ENCODE data around the gene PUDP.

The PUDP gene

DNA sequence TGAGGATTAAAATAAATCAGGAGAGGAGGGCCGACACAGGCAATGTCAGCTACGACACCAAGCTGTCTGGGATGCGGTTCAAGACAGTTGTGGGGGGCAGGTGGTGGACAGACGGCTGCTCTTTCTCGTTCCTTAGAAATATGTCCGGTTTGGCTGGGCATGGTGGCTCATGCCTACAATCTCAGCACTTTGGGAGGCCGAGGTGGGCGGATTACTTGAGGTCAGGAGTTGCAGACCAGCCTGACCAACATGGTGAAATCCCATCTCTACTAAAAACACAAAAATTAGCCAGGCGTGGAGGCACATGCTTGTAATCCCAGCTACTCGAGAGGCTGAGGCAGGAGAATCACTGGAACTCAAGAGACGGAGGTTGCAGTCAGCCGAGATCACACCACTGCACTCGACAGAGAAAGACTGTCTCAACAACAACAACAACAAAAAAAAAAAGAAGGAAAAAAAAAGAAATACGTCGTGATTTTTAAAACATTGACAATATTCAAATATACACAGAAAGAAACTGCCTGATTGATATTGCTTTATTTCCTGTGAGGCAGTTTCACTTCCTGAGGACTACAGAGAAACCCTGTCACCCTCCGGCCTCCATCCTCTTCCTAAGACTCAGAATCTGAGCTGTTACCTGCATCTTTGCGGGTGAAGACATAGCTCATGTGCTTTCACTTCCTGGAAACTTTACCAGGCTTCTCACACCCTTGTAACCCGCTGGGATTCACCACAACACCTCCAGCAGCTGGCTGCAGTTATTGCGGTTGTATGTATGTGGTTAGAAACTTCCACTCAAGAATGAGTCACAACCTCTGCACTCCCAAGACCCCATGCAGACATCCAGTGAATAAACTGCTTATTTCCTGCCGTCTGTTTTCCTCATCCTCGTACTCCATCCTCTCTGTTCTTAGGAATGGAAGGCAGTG, 64.2 kb downstream of the PUDP start:
- no peak overlapping the region for H3K4me3 ChIP-seq (ENCODE audit: low read depth, low read length)
- TF ChIP-seq CTCF (IDR thresholded peaks at IDR 0.05; ENCODE audit: low read depth, low read length): no peak

DNA sequence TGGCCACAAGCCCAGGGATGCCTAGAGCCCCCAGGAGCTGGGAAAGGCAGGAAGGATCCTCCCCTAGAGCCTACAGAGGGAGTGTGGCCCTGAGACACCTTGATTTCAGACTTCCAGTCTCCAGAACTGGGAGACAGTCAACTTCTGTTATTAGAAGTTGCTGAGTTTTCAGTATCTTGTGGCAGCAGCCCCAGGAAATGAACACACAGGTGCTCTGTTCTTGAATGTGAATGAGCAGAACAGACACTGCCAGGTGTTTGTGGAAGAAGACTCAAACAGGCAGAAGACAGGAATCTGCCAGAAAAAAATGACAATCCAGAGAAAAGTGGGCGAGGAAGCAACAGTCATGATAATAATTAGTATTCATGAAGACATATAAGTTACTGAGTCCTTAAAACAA, 64.9 kb downstream of the PUDP start:
- no peak for TF ChIP-seq CTCF (IDR thresholded peaks at IDR 0.05; ENCODE audit: low read depth, low read length)
- no peak overlapping the region for H3K4me3 ChIP-seq (ENCODE audit: low read depth, low read length)

- no peak for TF ChIP-seq CTCF (IDR thresholded peaks at IDR 0.05; ENCODE audit: low read depth, low read length)
- no peak overlapping the region for H3K4me3 ChIP-seq (ENCODE audit: low read depth, low read length)
Measured at GRCh38 chrX:7082556-7082955, 65.4 kb downstream of the PUDP start.

GRCh38 chrX:7077241-7078230, 70.4 kb downstream of the PUDP start:
- TF ChIP-seq CTCF (IDR thresholded peaks at IDR 0.05; ENCODE audit: low read depth, low read length): no peak
- no peak overlapping the region for H3K4me3 ChIP-seq (ENCODE audit: low read depth, low read length)

DNA sequence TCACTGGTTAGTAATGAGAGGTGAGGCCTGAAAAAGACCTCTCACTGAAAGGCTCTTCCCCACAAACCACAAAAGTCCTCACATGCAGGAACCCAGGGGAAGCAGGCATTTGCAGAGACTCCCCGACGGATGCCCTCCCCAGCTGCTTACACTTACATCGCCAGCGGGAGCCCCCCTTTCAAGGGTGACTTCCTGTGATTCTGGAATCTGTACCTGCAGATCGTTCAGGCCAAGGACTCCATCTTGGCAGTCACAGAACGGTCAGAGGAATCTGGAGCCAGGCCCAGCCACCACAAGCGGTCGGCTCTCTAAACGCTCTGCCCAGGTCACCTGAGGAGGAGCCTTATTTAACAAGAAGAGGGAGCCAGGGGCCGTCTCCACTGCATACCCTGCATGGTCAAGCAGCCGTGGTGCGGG, 71.7 kb downstream of the PUDP start:
- no peak for TF ChIP-seq CTCF (IDR thresholded peaks at IDR 0.05; ENCODE audit: low read depth, low read length)
- H3K4me3 ChIP-seq (ENCODE audit: low read depth, low read length): no peak overlapping the region

GRCh38 chrX:7074908-7075204, 73.1 kb downstream of the PUDP start:
- no peak for TF ChIP-seq CTCF (IDR thresholded peaks at IDR 0.05; ENCODE audit: low read depth, low read length)
- H3K4me3 ChIP-seq (ENCODE audit: low read depth, low read length): no peak overlapping the region

All from WI38 (cell line).